ENCODE results near the gene DDX56. TPM values are rescaled to one million over a fixed set of nuclear protein-coding genes. Genes with fewer than 3 reads are reported as not detected.

The DDX56 gene, protein sequence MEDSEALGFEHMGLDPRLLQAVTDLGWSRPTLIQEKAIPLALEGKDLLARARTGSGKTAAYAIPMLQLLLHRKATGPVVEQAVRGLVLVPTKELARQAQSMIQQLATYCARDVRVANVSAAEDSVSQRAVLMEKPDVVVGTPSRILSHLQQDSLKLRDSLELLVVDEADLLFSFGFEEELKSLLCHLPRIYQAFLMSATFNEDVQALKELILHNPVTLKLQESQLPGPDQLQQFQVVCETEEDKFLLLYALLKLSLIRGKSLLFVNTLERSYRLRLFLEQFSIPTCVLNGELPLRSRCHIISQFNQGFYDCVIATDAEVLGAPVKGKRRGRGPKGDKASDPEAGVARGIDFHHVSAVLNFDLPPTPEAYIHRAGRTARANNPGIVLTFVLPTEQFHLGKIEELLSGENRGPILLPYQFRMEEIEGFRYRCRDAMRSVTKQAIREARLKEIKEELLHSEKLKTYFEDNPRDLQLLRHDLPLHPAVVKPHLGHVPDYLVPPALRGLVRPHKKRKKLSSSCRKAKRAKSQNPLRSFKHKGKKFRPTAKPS
- total RNA-seq (10 to 100 TPM; 44.0 to 72.1 (median 53.7) TPM), polyA plus RNA-seq (10 to 100 TPM; 38.1 to 85.8 (median 67.8) TPM)
- long read RNA-seq, donor 1, transcript DDX56-201 (14 exons, 2,336 nt): major isoform, 48 of 54 reads
- long read RNA-seq, donor 1, partial matches to known transcripts: 2 of 54 reads
- long read RNA-seq, donor 1, other reads (novel, unspliced or antisense): 2 of 54 reads
- long read RNA-seq, donor 2, transcript DDX56-201 (14 exons, 2,336 nt): major isoform, 96 of 125 reads
- long read RNA-seq, donor 2, partial matches to known transcripts: 6 of 125 reads
- long read RNA-seq, donor 2, other reads (novel, unspliced or antisense): 15 of 125 reads

DNA sequence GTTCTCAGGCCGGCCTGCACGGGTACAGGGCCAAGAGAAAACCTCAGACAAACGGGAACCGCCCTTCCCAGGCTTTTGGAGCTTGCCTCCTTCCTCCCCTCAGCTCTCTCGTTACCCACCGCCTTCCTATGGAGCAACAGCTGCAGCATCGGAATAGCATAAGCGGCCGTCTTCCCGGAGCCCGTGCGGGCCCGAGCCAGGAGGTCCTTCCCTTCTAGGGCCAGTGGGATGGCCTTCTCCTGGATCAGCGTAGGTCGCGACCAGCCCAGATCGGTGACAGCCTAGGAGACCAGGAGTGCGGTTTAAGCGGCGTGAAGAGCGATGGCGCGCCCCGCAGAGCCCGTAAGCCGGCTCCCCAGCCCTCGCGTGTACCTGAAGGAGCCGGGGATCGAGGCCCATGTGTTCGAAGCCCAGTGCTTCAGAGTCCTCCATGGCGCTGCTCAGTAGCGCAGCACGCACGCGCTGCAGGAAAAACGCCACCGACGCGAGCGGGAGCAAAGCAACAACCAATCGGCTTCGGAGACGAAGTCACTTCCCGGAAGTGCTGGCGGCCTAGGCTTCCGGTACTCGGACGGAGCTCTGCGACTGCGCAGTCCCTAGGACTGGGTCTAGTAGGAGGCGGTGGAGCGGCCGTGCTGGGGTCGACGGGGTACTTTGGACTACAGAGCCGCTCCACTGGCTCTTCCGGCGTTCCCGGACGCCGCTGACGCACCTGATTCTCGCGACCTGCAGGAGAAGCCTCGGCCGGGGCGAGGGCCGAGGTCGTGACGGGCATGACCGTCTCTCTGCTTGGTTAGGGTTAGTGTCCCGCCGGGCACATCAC, at the start of gene DDX56:
Gene DDX56, minus strand, starts transcription at position 445 of the 823 bp plus-strand sequence. Its CDS starts 13 bp downstream, at position 432.
- H3K4me1 ChIP-seq: peaks cover 19% of the 10 kb centered on the region
- peak within 1 kb of the TSS; percentile 95 for H3K27ac ChIP-seq
- DNase-seq: peak; percentile 96 to 98
- peak; percentile 96 to 98 (median 97) for ATAC-seq
- no peak for TF ChIP-seq CTCF (IDR thresholded peaks at IDR 0.05)
- no peaks in the 10 kb centered on the region for H3K9me3 ChIP-seq
- WGBS, 3 donors: 0 to 1% (median 0%) methylated on average over 72 to 74 of the region's 74 CpGs
- no peaks in the 10 kb centered on the region for H3K27me3 ChIP-seq (ENCODE audit: insufficient read depth in 3 of 3, low read length in 2 of 3)
- H3K4me3 ChIP-seq: peak within 1 kb of the TSS; percentile 97
- intact Hi-C loops (cut with DNase I): no loop called here
- H3K36me3 ChIP-seq (ENCODE audit: insufficient read depth in 1 of 2, low read depth in 1 of 2): peaks cover 20 to 82% of the 10 kb centered on the region in 2 donors

DNA sequence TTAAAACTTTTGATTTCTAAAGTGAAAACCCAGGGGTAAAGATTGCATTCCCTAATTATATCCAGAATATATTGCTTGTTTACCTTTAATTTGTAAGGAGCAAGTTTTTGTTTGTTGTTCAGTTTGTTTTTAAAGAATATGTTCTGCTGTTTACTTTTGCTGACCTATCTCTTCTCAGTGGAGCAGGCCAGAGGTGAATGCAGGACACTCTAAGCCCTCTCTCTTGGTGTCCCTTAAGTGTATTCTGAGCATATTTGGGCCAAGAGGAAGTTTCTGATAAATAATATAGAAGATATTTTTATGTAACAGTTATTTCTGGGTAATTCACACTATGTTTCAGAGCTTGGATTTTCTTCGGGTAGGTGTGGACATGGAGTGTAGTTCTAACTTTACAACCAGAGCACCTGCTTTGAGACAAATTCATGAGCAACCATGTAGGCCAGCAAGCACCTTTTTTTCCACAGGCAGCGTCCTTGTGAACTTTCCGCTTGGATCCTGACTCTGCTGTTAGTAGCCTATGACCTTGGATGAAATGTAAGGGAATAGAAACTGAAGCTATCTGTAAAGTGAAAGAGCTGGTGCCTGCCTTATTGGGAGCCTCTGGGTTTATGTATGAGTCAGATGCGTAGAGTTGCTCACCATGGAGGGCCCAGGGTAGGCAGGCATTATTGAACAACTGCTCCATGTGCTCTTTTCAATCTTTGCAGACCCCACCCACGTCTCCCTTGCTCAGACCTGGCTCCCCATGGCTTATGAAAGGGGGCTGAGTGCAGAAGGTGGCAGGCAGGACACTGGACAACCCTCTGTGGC, 48.8 kb upstream of the DDX56 start:
- peak overlapping the region; percentile 75 for H3K27ac ChIP-seq
- peaks cover 62% of the 10 kb centered on the region for H3K4me1 ChIP-seq

DNA sequence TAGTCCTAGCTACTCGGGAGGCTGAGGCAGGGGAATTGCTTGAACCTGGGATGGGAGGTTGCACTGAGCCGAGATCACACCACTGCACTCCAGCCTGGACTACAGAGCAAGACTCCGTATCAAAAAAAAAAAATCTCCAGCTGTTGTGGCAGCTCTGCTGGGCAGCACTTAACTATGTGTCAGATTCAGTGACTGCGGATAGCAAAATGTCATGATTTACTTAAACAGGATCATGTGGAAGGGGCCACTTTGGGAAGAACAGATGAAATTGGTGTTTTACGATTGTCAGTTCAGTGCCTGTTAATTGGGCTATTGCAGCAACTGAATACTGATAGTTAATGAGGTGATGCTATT, 48.0 kb upstream of the DDX56 start:
- H3K9me3 ChIP-seq: no peaks in the 10 kb centered on the region
- H3K36me3 ChIP-seq (ENCODE audit: insufficient read depth in 1 of 2, low read depth in 1 of 2): peaks cover 0 to 26% of the 10 kb centered on the region in 2 donors
- WGBS, 3 donors: 52 to 77% (median 56%) methylated on average over 5 of the region's 5 CpGs
- no peaks in the 10 kb centered on the region for H3K27me3 ChIP-seq (ENCODE audit: insufficient read depth in 3 of 3, low read length in 2 of 3)
- TF ChIP-seq CTCF (IDR thresholded peaks at IDR 0.05): no peak
- no peak overlapping the region for H3K4me3 ChIP-seq
- peak in 1 of 4 donors; percentile 25 for ATAC-seq
- H3K4me1 ChIP-seq: peaks cover 69% of the 10 kb centered on the region
- intact Hi-C loops (cut with DNase I): no loop called here
- no peak for DNase-seq
- H3K27ac ChIP-seq: peak overlapping the region; percentile 75

More for the DNA sequence above, 48.8 kb upstream of the DDX56 start:
- H3K9me3 ChIP-seq: no peaks in the 10 kb centered on the region
- 42 to 55% (median 44%) methylated on average over 5 of the region's 5 CpGs for WGBS, 3 donors
- ATAC-seq (peak; percentile 54 to 68 (median 62)), DNase-seq (no peak)
- intact Hi-C loops (cut with DNase I): no loop called here
- TF ChIP-seq CTCF (IDR thresholded peaks at IDR 0.05): no peak
- peak overlapping the region; percentile 1 for H3K4me3 ChIP-seq
- H3K27me3 ChIP-seq (ENCODE audit: insufficient read depth in 3 of 3, low read length in 2 of 3): no peaks in the 10 kb centered on the region
- H3K36me3 ChIP-seq (ENCODE audit: insufficient read depth in 1 of 2, low read depth in 1 of 2): peaks cover 0 to 34% of the 10 kb centered on the region in 2 donors

Data from psoas muscle (tissue), 8 donors.